PC-9 (cell line): Measurements from ENCODE around the gene R3HCC1L. TPM values are rescaled to one million over a fixed set of nuclear protein-coding genes. Genes with fewer than 3 reads are reported as not detected.
"Not testable (repeated sequence)": the region's sequence is repeated elsewhere in the genome, so short reads cannot be mapped to it uniquely, and the experiment has no call there.

Source experiments
- BruUV-seq: library from RNA; stranded (reverse); fragments of 400-500 nt; replicated peaks from 2 replicates; lab custom pipeline; 2021; lab: Mats Ljungman, UMichigan
- CTCF ChIA-PET: fragments of 300-600 bp; sonication (Branson Sonifier 250); formaldehyde crosslinking; loops from one replicate; lab custom pipeline; 2022; ENCODE audit warnings: antibody characterized with exemption; lab: Charles Lee
- POLR2A ChIA-PET: fragments of 300-600 bp; sonication (Branson Sonifier 250); formaldehyde crosslinking; loops from one replicate; lab custom pipeline; 2022; ENCODE audit warnings: antibody characterized with exemption; ENCODE audit not compliant: unreplicated experiment; lab: Charles Lee
- DNase-seq, 2 experiments: peaks; one replicate each; pipeline versions ENCODE4 v3.0.0 to v3.0.0-alpha.2; 2015 to 2022; ENCODE audit warnings: mixed read lengths in 1 of 2
- H2AFZ ChIP-seq: fragments of 200-600 bp; sonication (generic); 2 replicates; pipeline ENCODE4 v1.8.1; 2017; ENCODE audit warnings: antibody characterized with exemption
- H3F3A ChIP-seq: fragments of 200-600 bp; sonication (generic); 2 replicates; pipeline ENCODE4 v1.8.1; 2017; ENCODE audit warnings: antibody characterized with exemption, mild to moderate bottlenecking, low read depth; ENCODE audit not compliant: insufficient read depth
- H3K27ac ChIP-seq: fragments of 200-600 bp; sonication (generic); 2 replicates; pipeline ENCODE4 v1.6.1; 2016; ENCODE audit warnings: mixed run types
- H3K27me3 ChIP-seq: fragments of 200-600 bp; sonication (generic); 2 replicates; pipeline ENCODE4 v1.6.1; 2016; ENCODE audit warnings: low read depth, mixed run types; ENCODE audit not compliant: insufficient read depth
- H3K36me3 ChIP-seq: fragments of 200-600 bp; sonication (generic); 2 replicates; pipeline ENCODE4 v1.6.1; 2016; ENCODE audit warnings: low read depth, mixed run types
- H3K4me1 ChIP-seq: fragments of 200-600 bp; sonication (generic); replicated peaks from 2 replicates; pipeline ENCODE4 v1.6.1; 2016; ENCODE audit warnings: mixed run types; ENCODE audit not compliant: insufficient read depth
- H3K4me2 ChIP-seq: fragments of 200-600 bp; sonication (generic); 2 replicates; pipeline ENCODE4 v1.6.1; 2017; ENCODE audit warnings: mixed run types
- H3K4me3 ChIP-seq: fragments of 200-600 bp; sonication (generic); 2 replicates; pipeline ENCODE4 v1.6.1; 2016; ENCODE audit warnings: mixed run types
- H3K79me2 ChIP-seq: fragments of 200-600 bp; sonication (generic); 2 replicates; pipeline ENCODE4 v1.6.1; 2017; ENCODE audit warnings: low read depth, mixed run types
- H3K9me2 ChIP-seq: fragments of 200-600 bp; sonication (generic); 2 replicates; pipeline ENCODE4 v1.8.1; 2017; ENCODE audit warnings: mild to moderate bottlenecking; ENCODE audit not compliant: insufficient read depth
- H3K9me3 ChIP-seq: fragments of 200-600 bp; sonication (generic); 2 replicates; pipeline ENCODE4 v1.8.1; 2016; ENCODE audit warnings: low read depth; ENCODE audit not compliant: insufficient read depth
- H4K20me1 ChIP-seq: fragments of 200-600 bp; sonication (generic); 2 replicates; pipeline ENCODE4 v1.8.1; 2017; ENCODE audit not compliant: insufficient read depth
- EZH2 ChIP-seq: fragments of 200-600 bp; sonication (generic); IDR thresholded peaks from 2 replicates; pipeline ENCODE4 v1.8.0; 2017; ENCODE audit warnings: antibody characterized with exemption, low read depth
- intact Hi-C: fragments of 100-400 bp; cut with micrococcal nuclease; formaldehyde crosslinking; loops from one replicate; pipeline ENCODE4 v1.10.0; 2022; ENCODE audit not compliant: unreplicated experiment
- total RNA-seq: library from RNA; stranded (reverse); gene quantifications from 2 replicates; pipeline ENCODE4 v1.2.3, GENCODE V29; 2021
- TF ChIP-seq, protein P1 (sequence below): fragments of 200-600 bp; sonication (generic); conservative IDR thresholded peaks from 2 replicates; pipeline ENCODE4 v1.6.1; 2017; ENCODE audit warnings: mixed run types, antibody characterized with exemption, mild to moderate bottlenecking, moderate library complexity

R3HCC1L gene
- total RNA-seq, 1 experiment from 2014 or later = 7.0 TPM

DNA sequence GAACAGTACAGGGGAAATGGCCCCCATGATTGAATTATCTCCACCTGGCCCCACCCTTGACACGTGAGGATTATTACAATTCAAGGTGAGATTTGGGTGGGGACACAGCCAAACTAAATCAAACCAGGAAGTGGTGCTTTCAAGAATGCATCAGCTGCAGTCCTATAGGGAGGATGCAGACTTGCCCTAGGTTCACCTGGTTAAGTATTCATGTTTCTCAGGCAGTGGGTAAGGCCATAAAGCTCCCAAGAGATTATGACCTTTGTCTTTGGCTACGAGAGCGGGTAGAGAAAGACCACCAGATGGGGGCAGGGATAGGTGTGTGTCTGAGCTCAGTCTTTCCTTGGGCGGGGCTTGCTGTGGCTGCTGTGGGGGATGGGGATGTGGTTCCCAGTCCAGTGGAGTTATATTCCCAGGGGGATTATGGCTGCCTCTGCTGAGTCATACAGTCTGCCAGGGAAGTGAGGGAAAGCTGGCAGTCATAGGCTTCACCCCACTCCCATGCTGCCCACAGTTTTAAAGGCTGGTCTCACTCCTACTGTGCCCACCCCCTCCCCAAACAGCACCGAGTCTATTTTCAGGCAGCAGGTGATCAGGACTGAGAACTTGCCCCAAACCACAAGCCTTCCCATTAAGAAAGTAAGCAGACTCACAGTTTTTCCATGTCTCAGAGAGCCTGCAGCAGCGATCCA, 8.4 kb upstream of the R3HCC1L start:
- DNase-seq = no peak
- Histone ChIP-seq H4K20me1 (no peaks in the 10 kb centered on the region), H3K4me1 (no peaks in the 10 kb centered on the region), H2AFZ (no peak overlapping the region), H3K4me2 (no peak overlapping the region), H3K27me3 (peaks cover 20% of the 10 kb centered on the region), H3K36me3 (no peaks in the 10 kb centered on the region), H3F3A (no peaks in the 10 kb centered on the region), H3K4me3 (no peak overlapping the region), H3K27ac (no peak overlapping the region), H3K9me2 (no peaks in the 10 kb centered on the region), H3K9me3 (no peaks in the 10 kb centered on the region), H3K79me2 (no peaks in the 10 kb centered on the region)
- no peak for TF ChIP-seq EZH2
- TF ChIP-seq, protein P1, sequence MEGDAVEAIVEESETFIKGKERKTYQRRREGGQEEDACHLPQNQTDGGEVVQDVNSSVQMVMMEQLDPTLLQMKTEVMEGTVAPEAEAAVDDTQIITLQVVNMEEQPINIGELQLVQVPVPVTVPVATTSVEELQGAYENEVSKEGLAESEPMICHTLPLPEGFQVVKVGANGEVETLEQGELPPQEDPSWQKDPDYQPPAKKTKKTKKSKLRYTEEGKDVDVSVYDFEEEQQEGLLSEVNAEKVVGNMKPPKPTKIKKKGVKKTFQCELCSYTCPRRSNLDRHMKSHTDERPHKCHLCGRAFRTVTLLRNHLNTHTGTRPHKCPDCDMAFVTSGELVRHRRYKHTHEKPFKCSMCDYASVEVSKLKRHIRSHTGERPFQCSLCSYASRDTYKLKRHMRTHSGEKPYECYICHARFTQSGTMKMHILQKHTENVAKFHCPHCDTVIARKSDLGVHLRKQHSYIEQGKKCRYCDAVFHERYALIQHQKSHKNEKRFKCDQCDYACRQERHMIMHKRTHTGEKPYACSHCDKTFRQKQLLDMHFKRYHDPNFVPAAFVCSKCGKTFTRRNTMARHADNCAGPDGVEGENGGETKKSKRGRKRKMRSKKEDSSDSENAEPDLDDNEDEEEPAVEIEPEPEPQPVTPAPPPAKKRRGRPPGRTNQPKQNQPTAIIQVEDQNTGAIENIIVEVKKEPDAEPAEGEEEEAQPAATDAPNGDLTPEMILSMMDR = no peak
- no TSS peak for BruUV-seq
- POLR2A ChIA-PET = no interaction called here
- CTCF ChIA-PET = no interaction called here
- intact Hi-C loops = no loop called here

DNA sequence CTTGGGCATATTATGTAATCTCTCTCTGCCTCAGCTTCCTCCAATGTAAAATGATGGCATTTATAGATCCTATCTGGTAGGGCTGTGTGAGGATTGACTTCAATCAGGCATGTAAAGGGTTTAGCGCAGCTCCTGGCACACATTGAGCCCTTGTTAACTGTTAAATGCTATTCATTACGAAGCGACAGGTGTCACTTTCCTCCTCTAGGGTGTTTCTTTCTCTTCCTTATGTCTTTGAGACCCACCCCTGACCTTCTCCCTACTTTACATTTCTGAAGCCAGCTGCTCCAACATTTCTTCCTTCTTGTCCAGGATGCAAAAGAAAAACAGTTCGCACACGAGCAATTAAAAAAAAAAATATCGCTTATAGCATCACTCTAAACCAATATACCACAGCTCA, 5.7 kb upstream of the R3HCC1L start:
- Histone ChIP-seq H2AFZ (no peak overlapping the region), H3K9me3 (no peaks in the 10 kb centered on the region), H3F3A (no peaks in the 10 kb centered on the region), H4K20me1 (no peaks in the 10 kb centered on the region), H3K27ac (no peak overlapping the region), H3K4me3 (no peak overlapping the region), H3K9me2 (no peaks in the 10 kb centered on the region), H3K4me1 (no peaks in the 10 kb centered on the region), H3K79me2 (no peaks in the 10 kb centered on the region), H3K4me2 (no peak overlapping the region), H3K27me3 (no peaks in the 10 kb centered on the region), H3K36me3 (no peaks in the 10 kb centered on the region)
- TF ChIP-seq, protein P1 = no peak
- TF ChIP-seq EZH2 = no peak
- BruUV-seq = no TSS peak
- intact Hi-C loops = no loop called here
- CTCF ChIA-PET = no interaction called here
- DNase-seq = no peak
- POLR2A ChIA-PET = interaction anchor here (0.5 kb wide), 1 partner anchor 10 kb away, joined by 3 read pairs; no protein-coding TSS in a partner anchor

DNA sequence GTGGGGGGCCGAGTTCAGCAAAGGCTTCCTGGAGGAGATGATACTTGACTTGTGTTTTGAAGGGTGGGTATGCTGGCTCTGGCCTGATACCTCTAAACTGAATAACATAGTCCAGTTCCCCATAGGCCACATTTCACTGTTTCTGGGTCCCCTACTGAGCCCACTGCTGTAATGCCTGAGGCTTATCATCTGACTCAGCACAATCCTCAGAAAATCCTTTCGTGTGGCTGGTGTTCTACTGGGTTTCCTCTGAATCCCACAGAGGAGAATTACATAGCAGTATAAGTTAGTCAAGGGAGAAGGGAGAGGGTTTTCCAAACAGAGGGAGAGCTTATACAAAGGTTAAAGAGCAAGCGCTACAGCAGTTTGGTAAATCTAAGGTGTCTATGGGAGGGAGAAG, 2.8 kb upstream of the R3HCC1L start:
- H4K20me1 ChIP-seq = no peaks in the 10 kb centered on the region
- no peaks in the 10 kb centered on the region for H3K9me2 ChIP-seq
- H3K4me1 ChIP-seq = 0 out of 2 replicates have a peak, but pooled peaks cover 7% of the 10 kb centered on the region
- ChIA-PET CTCF (no interaction called here), POLR2A (no interaction called here)
- DNase-seq = no peak
- H3K4me2 ChIP-seq = no peak overlapping the region
- no peaks in the 10 kb centered on the region for H3K9me3 ChIP-seq
- H3K27me3 ChIP-seq = no peaks in the 10 kb centered on the region
- H3K27ac ChIP-seq = no peak overlapping the region
- H3K79me2 ChIP-seq = peaks cover 18% of the 10 kb centered on the region
- TF ChIP-seq EZH2 = no peak
- TF ChIP-seq, protein P1 = no peak
- no peaks in the 10 kb centered on the region for H3F3A ChIP-seq
- no peak overlapping the region for H3K4me3 ChIP-seq
- no peak overlapping the region for H2AFZ ChIP-seq
- intact Hi-C loops = no loop called here
- H3K36me3 ChIP-seq = no peaks in the 10 kb centered on the region
- no TSS peak for BruUV-seq

DNA sequence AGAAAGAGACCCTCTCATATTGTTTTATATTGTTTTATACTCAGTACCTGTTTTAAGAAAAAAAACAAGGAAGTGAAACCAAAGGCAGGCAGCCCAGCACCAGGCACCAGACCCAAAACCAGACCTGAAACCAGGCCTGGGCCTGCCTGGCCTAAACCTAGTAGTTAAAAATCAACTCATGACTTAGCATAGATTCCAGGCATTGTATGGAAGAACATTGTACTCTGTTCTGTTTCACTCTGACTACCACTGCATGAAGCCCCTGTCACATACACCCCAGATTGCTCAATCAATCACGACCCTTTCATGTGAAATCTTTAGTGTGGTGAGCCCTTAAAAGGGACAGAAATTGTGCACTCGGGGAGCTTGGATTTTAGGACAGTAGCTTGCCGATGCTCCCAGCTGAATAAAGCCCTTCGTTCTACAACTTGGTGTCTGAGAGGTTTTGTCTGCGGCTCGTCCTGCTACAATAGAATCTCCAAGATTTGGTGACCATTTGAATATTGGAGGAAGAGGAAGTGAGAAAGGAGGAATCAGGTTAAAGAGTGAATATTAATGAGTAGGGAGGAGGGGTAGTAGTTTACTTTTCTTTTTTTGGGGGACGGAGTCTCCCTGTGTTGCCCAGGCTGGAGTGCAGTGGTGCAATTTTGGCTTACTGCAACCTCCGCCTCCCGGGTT, 1.2 kb upstream of the R3HCC1L start:
- intact Hi-C loops, DNase-seq, H3K9me2 ChIP-seq, H3K27ac ChIP-seq, POLR2A ChIA-PET, H4K20me1 ChIP-seq, H3K27me3 ChIP-seq, H3K4me3 ChIP-seq, H3K36me3 ChIP-seq, CTCF ChIA-PET, H2AFZ ChIP-seq, BruUV-seq, H3K4me1 ChIP-seq, H3F3A ChIP-seq, H3K4me2 ChIP-seq, H3K9me3 ChIP-seq: not testable (repeated sequence)
- peaks cover 32% of the 10 kb centered on the region for H3K79me2 ChIP-seq
